NK-92 treated with Interleukin-12 subunit alpha and Interleukin-12 subunit beta, amount 100 ng/mL, for 24 hours (cell line): ENCODE results near the gene SIPA1L3.
"Not testable (repeated sequence)": the region's sequence is repeated elsewhere in the genome, so short reads cannot be mapped to it uniquely, and the experiment has no call there.

Source experiments
- DNase-seq: peaks from one replicate; lab custom pipeline; 2025; lab: John Stamatoyannopoulos, UW

Gene SIPA1L3

DNA sequence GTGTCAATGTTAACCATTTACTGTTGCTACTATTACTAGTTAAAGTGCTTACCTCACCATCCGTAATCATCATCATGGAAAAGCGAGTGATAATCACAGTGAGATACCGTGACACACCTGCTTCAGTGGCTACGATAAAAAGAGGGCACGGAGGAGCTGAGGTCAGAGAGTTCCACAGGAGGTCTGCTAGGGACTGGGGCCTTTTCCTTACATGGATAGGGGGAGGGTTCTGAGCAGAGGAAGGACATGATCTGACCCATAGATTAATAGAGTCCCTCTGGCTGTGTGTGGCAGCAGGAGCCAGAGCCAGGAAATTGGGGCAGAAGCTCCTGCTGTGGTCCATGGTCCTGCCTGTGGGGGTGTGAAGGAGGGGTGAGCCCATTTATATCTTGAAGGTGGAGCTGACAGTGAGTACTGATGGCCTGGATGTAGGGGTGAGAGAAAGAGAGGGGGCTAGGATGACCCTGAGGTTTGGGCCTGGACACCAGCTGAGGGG, 136.7 kb downstream of the SIPA1L3 start:
- DNase-seq: no peak

DNA sequence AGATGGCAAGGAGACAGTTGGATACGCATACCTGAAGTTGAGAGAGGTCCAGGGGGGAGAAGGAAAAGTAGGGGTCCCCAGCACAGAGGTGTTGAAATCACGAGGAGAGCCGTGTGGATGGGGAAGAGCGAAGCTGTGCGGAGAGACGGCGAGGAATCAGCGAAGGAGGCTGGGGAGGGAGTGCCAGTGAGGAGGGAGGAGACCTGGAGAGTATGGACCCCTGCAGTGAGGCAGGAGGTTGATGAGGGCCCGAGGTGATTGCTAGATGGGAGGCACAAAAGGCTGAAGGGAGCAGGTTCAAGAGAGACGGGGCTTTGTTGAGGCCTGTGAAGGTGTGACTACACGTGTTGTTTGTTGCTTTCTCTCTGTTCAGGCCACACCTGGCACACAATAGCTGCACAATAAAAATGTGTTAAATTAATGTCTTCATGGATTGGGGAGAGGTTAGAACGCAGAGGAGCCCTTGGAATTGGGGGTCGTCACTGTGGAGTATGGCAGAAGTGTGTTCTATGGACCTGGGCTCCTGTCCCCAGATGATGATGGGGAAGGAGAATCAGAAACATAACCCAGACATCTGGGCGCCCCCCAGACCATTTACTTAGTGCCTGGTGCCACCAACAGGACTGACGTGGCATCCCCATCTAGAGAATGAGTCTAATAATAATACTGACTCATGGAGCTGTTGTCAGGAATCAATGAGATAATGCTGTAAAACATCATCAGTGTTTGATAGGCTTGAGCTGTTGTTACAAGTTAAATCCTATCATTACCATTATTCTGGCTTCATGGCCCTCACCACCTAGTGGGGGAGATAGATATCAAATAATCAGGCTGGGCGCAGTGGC, 137.5 kb downstream of the SIPA1L3 start:
- no peak for DNase-seq

DNA sequence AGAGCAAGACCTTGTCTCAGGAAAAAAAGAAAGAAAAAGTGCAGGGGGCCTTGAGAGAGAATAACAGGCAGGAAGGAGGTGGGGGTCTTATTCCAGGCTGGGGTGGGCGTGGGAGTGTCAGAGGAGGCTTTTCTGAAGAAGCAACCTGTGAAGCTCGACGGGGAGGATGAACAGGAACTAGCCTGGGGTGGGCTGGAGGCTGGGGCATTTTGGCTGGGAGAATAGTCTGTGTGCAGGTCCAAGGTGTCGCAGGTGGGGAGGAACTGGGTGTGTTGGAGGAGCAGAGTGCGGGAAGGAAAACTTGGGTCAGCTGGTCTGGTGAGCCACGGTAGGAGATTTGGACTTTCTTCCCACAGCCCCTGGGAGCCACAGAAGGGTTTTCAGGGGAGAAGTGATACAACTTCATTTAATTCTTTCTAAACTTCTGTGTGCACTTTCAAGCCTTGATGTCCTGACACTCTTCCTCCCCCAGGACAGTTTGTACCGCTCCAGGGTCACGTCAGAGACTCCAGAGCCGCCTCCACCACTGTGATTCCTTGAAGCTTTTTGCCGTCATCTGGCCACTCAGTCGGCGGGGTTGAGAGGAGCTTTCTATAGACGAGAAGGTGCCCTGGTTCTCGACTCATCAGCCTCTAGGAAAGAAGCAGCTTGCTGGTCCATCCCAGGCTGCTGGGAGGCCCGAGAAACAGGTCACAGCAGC, 138.7 kb downstream of the SIPA1L3 start:
- DNase-seq: no peak

DNA sequence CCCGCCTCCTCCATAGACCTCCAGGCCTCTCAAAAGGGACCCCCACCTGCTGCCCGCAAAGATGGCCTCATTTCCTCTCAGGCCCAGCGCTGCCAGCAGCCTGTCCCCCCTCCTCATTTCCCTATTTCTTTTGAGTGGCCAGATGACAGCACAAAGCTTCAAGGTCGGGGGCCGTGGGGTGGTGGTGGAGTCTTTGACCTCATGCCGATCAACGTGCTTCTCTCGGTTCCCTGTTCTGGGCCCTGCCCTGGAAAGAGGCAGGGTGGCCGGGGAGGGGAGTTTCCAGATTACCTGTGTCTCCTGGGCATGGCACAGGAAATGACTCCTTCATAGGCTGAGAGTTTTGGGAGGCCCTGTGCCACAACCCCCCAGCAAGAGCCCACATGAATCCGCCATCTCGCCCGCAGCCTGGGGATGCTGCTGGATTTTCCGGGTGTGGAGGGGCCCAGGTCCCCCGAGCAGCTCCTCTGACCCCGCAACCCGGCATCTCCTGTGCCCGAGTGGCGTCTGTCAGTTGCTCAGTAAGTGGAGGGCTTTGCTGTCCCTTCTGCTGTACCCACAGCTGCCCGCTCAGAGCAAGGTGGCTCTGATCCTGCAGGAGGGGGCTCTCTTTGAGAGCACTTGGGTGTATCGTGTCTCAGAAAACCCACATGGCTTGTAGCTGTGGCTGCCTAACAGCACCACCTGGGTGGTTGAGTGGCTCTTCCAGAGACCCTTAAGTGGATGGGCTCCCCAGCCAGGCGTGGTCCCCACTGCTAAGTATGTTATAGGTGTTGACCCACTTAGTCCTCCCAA, 139.4 kb downstream of the SIPA1L3 start:
- DNase-seq: no peak

DNA sequence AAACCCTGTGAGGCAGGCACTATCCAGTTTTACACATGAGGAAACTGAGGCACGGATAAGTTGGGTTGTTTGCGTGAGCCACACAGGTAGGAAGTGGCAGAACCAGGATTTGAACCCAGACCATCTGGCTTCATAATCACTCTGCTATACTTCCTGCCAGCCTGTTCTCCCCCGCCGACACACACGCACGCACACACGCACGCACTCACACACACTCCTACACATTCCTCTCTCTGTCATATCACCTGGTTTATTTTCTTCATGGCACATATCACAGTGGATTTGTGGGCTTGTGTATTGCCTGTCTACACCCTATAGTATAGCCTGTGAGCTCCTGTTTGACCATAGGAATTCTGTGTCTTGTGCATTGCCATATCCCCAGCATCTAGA, 140.0 kb downstream of the SIPA1L3 start:
- DNase-seq: no peak

DNA sequence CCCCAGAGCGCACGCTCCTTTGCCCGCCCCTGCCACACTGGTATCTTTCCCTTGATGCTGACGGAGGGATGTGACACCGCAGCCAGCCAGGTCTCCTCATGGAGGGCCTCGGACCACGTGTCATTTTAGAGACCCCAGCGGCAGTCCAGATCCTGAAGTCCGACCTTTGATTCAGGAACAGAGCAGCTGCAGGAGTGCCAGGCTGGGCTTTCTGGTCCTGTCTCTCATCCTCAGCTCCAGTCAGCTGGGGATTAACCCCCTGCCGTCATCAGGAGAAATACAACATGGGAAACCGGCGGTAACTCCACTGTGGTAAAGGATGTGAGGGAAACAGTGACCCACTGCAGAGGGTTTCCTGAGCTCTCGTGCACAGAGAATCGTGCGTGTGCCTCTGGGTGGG, 140.6 kb downstream of the SIPA1L3 start:
- DNase-seq: no peak

DNA sequence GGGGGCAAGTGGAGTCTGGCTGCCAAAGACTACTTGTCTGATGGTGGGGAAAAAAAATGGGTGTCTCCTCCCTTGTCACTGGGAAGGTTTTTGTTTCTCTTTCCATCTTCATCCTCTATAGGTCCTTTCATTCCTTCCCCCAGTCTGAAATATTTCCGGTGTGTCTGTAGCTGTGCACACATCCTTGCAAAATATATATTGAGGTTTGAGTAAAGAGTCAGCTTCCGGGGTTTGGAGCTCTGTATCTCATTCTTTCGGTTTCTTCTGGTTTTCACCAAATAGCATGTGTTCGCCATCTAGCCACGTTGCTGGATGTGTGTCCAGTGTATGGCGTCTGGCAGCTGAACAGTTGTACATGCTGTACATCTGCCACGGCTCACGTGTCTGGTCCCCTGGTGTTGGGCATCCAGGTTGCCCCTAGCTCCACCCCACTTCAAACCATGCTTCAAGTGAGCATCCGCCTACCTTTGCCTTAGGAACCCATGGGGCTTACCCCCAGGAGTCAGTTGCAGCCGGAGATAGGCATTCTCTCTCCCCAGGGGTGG, 142.2 kb downstream of the SIPA1L3 start:
- no peak for DNase-seq

DNA sequence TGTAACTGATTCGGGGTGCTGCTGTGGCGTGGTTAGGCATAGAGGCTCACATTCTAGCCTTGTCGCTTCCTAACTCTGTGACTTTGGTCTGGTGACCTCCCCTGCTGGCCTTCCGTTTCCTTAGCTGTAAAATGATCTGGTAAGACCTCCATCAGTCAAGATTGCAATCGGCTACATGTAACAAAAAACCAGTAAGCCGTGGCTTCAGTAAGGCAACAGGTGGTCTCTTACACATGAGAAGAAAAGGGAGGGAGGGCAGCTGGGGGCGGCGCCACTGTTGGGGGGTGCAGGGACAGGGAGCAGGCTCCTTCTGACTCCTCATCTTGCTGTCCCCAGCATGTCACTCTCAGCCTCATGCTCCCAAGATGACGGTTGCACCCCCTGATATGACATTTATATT, 148.0 kb downstream of the SIPA1L3 start:
- DNase-seq: no peak

DNA sequence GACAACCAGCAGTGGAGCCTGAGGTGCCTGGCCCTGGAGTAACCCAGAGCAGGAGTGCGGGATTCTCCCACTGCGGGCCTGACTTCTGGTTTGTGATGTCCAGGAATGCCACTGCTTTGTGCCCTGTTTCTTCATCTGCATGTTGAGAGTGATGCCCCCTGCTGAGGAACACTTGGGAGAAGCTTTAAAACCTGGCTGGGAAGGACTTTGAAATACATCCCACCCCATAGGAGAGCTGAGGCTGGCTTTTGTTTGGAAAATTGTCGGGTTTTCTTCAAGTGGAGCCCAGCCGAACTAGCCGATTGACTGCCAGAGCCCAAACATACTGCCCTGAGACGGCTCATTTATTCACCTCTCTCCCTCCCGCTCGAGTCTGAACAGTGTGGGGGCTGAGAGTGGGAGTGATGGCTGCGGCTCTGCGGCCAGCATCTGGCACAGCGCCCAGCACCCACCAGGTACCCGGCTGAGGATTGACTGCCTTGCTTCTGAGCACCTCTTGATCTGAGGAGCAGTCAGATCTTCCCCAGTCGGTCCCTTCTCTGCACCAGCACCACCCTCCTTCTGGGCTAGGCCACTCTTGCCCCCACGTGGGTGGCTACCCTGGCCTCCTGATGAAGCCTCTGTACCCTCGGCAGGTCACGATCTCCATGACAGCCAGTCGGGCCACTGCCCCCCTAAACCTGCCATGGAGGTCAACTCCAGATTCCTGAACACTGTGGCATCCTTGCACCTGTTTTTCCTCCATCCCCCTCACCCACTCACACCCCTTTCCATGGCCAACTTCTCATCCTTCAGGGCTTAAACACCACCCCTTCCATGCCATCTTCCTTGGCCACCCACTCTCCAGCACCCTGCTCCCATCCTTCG, 148.9 kb downstream of the SIPA1L3 start:
- no peak for DNase-seq

DNA sequence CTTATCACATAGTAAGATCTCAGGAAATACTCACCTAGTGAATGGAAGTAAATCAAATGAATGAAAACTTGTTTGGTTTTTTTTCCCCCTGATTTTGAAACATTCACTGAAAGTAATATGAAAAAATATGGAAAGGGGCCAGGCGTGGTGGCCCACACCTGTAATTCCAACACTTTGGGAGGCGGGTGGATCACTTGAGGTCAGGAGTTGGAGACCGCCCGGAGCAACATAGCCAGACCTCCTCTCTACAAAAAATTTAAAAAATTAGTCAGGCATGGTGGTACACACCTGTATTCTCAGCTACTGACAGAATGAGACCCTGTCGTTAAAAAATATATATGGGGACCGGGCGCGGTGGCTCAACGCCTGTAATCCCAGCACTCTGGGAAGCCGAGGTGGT, 149.6 kb downstream of the SIPA1L3 start:
- no peak for DNase-seq

DNA sequence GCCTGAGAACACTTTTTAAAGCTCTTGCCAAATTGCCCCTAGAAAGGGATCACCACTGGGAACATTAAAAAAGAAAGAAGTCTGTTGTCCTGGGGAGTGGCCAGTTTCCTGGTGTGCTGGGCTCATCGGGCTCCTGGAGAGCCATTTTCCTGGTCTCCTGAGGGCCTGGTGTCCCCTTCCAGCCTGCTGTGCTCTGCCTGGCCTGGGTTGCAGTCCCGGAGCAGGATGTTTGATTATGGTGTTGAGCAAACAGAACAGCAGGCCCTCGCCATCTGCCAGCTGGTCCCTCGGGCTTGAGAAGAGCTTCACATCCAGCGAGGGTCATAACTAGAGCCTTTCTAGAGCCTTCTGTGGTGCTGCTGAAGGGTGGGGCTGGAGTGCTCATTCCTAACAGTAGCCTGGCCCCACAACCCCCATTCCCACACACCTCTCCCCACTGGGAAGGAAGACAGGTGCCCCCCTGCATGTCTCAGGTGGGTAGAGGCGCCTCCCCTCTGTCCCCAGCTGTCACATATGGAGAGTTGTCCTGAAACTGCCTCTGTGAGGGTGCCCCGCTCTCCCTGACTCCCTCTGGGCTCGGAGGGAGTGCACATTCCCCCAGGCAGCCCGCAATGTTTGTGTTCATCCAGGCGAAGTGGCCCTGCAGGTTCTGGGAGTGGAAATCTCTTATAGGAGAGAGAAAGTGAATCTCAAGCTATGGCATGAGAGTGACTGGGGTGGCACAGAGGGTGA, 151.1 kb downstream of the SIPA1L3 start:
- DNase-seq: no peak

DNA sequence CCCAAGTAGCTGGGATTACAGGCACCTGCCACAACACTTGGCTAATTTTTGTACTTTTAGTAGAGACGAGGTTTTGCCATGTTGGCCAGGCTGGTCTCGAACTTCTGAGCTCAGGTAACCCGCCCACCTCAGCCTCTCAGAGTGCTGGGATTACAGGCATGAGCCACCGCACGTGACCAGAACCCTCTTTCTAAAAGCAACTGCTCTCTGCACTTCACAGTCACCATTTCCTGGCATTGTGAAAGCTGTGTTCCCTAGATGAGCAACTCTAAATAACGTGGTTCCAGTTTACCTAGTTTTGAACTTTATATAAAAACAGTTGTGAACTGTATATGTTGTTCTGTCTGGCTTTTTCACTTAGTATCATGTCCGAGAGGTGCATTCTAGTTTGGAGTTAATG, 152.9 kb downstream of the SIPA1L3 start:
- no peak for DNase-seq

DNA sequence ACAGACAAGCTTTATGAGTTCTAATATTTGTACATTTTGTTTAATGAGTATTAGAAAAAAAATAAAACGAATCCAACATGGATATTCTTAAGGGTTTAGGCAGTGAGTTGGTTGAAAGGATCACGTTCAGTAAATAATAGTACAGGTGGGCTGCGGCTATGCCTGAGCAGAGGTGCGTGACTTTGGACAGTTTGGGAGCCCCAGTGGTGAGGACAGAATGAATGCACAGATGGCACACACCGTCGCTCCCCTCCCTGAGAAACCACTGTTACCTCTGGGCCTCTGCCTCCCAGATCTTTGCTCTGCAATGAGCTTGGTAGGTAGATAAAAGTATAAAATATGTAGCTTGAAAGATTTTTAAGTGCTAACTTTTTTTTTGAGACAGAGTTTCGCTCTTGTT, 153.3 kb downstream of the SIPA1L3 start:
- no peak for DNase-seq

DNA sequence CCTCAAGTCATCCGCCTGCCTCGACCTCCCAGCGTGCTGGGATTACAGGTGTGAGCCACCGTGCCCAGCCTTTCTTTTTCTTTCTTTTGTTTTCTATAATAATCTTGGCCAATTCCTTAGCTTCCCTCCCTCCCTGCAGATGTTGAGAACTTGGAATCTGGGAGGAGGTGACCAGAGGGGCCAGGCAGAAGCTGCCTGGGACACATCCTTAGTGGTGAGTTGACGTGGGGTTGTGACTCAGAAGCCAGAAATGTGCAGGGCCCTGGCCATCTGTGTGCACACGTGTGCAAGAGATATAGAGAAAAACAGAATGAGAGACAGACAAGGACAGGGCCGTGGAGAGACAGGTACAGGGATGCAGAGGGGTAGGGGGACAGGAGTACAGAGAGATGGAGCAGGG, 154.3 kb downstream of the SIPA1L3 start:
- DNase-seq: no peak

DNA sequence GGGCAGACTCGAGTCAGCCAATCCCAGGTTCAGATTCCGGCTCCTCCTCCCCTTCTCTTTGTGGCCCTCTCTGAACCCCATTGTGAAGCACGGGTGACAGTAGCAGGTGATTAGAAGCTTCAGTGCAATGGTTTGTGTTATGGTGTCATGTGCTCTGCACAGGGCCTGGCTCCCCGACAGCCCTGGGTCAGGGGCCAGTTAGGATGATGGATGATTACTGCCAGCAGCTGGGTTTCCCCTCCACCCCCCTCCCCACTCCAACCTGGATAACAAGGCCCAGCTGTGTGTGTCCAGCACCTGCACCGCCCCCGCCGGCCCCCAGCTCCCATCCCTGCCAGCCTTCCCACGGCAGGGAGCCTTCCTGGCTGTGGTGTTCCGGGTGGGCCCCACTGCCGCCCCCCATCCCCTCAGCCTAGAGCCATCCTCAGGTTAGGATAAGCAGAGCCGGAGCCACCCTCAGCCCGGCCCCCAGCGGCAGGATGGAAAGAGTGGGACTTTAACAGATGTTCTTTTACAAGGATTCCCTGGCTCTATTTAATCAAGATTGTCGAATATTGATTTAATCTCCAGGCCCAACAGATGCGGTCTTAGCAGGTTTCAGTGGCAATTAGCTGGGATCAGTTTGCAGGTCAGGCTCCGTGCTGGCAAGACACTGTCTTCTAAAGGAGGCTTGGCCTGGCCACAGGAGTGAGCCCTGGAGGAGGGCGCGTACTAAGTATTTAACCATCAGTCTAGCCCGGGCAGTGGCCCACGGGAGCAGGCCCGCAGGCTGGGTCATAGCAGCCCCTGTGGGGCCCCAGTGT, 156.2 kb downstream of the SIPA1L3 start:
- no peak for DNase-seq

DNA sequence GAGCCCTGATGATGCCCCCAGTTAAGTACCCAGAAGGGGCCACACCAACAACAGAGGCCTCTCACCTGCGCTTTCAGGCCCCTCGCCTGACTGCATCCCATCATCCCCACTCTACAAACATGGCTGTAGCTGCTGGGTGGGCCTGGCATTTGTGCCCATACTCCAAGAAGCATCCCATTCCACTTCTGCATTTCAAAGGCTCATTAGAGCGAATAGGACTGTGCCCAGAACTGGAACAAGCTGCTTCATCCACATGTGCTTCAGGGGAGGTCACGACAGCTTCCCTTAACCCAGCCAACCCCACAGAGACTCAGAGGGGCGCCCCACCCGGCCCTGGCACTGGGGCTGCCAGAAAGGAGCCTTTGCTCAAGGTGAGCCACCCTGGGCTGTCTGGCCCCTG, 156.9 kb downstream of the SIPA1L3 start:
- no peak for DNase-seq

DNA sequence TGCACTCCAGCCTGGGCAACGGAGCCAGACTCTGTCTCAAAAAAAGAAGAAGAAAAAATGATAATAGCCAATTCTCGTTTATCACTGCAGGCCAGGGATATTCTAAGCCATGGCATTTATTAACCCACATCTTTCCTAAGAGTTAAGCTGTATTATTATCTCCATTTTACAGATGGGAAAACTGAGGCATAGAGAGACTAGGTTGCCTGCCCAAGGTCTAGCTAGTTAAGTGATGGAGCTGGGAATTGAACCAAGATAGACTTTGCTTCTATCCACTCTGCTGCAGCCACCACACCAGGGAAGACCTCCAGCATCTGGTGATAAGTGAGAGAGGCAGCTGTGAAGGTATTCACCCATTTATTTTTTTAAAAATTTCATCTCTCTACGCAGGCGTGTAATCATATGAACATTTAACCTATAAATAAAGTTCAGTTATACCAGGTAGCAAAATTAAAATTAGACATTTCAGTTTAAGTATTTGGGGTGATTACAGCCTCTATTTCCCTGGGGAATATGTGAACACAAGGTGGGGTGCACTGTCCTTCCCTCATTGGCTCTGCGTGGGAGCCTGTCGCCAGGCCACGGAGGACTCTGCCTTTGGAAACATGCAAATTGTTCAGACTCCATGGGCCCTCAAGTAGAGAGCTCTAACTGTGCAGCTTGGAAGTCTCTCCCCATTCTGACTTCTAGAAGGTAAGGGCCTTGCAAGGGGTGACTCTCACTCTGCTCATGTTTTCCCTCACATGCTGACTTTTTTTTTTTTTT, 157.8 kb downstream of the SIPA1L3 start:
- DNase-seq: no peak

DNA sequence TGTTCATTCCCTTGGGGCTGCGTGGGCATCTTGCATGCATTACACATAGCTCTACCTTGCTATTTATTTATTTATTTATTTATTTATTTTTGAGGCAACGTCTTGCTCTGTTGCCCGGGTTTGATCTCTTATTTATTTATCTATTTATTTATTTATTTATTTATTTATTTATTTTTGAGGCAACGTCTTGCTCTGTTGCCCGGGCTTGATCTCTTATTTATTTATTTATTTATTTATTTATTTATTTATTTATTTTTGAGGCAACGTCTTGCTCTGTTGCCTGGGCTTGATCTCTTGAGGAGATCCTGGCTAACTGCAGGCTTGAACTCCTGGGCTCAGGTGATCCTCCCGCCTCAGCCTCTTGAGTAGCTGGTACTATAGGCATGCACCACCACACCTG, 158.8 kb downstream of the SIPA1L3 start:
- DNase-seq: not testable (repeated sequence)

DNA sequence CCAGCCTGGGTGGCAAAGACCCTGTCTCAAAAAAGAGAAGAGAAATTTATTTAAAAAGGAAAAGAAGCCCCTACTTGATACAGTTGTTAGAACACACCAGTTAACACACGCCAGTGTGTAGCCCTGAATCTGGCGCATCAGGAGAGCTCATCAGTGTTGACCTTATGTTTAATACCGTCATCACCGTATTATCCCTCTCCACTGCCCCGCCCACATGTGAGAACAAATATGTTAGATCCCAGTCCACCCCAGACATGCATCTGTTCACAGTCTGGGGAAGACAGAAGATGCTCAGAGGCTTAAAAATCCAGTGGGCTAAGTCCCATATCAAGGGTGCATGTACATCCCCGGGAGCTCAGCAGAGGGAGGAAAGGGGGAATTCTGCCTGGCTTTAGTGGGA, 161.8 kb downstream of the SIPA1L3 start:
- no peak for DNase-seq
